Spleen (tissue), 7 donors: ENCODE measurements around the gene PTTG1IP.

Experiments
- POLR2A ChIP-seq, 3 donors: fragments of 450-650 bp; IDR thresholded peaks; one replicate each; pipeline ENCODE4 v1.5.1; 2017; ENCODE audit warnings: antibody characterized with exemption in 3 of 3, mild to moderate bottlenecking in 1 of 3
- TF ChIP-seq, protein P1 (sequence below), 11 experiments: fragments of 200-600 bp in 7 of 11; fragments of 450-650 bp in 4 of 11; sonication (generic) in 4 of 11; IDR thresholded peaks in 8 of 11; conservative IDR thresholded peaks in 3 of 11; 1 replicate in 7 of 11; 2 replicates in 4 of 11; pipeline versions ENCODE4 v1.4.0 to v1.8.0; 2016 to 2021; ENCODE audit warnings: antibody characterized with exemption in 11 of 11, inconsistent platforms in 4 of 11, mild to moderate bottlenecking in 1 of 11
- donor health status: DM: no; HTN: no; CAD: no; lungs with moderate emphysema.
- donor health status: DM: no; HTN: no; CAD: no.
- donor health status: DM: no; HTN: no; CAD: no.

- TF ChIP-seq, protein P1, sequence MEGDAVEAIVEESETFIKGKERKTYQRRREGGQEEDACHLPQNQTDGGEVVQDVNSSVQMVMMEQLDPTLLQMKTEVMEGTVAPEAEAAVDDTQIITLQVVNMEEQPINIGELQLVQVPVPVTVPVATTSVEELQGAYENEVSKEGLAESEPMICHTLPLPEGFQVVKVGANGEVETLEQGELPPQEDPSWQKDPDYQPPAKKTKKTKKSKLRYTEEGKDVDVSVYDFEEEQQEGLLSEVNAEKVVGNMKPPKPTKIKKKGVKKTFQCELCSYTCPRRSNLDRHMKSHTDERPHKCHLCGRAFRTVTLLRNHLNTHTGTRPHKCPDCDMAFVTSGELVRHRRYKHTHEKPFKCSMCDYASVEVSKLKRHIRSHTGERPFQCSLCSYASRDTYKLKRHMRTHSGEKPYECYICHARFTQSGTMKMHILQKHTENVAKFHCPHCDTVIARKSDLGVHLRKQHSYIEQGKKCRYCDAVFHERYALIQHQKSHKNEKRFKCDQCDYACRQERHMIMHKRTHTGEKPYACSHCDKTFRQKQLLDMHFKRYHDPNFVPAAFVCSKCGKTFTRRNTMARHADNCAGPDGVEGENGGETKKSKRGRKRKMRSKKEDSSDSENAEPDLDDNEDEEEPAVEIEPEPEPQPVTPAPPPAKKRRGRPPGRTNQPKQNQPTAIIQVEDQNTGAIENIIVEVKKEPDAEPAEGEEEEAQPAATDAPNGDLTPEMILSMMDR (IDR thresholded peaks at IDR 0.05 in 8 of 11, conservative IDR thresholded peaks at IDR 0.05 in 3 of 11): no peak
- TF ChIP-seq POLR2A (IDR thresholded peaks at IDR 0.05): no peak
Observed at GRCh38 chr21:44865561-44866280, 7.8 kb downstream of the PTTG1IP start.
